HepG2 (cell line): ENCODE results near the gene AEN. TPM values are rescaled to one million over a fixed set of nuclear protein-coding genes. Genes with fewer than 3 reads are reported as not detected.

Experiments used
- ATAC-seq: fragments of 200-7000 bp; cut with Tn5 transposase; 3 replicates; pipeline ENCODE4 v1.9.1; 2020; ENCODE audit warnings: mild to moderate bottlenecking, moderate library complexity
- BruUV-seq: library from RNA; stranded (reverse); fragments of 400-500 nt; replicated peaks from 2 replicates; lab custom pipeline; 2021; lab: Mats Ljungman, UMichigan
- CTCF ChIA-PET: fragments of 300-600 bp; formaldehyde crosslinking; extraction: SDS; loops from one replicate; lab custom pipeline; 2021; ENCODE audit warnings: low total read pairs, inconsistent platforms, low intra/inter-chr PET ratio; lab: Yijun Ruan, JAX
- POLR2A ChIA-PET: fragments of 350-600 bp; sonication (Branson Sonifier 250); formaldehyde crosslinking; loops from one replicate; lab custom pipeline; 2020; ENCODE audit warnings: antibody characterized with exemption, inconsistent platforms; lab: Yijun Ruan, JAX
- DNase-seq: peaks from one replicate; pipeline ENCODE4 v3.0.0-alpha.2; 2015; ENCODE audit warnings: low spot score
- FAIRE-seq: peaks from 3 replicates; lab custom pipeline; 2011; peaks lifted over from hg19 to GRCh38; lab: Jason Lieb, UNC
- H2AFZ ChIP-seq: one replicate; pipeline ENCODE4 v1.6.1; 2011; ENCODE audit warnings: low read length, inconsistent platforms
- H3K27ac ChIP-seq: fragments of 300-600 bp; 3 replicates; pipeline ENCODE4 v1.8.0; 2011; ENCODE audit warnings: mixed run types, mild to moderate bottlenecking, mixed read lengths, low read length, inconsistent platforms; ENCODE audit not compliant: insufficient read depth; ENCODE audit errors: extremely low read length
- H3K27me3 ChIP-seq, 2 experiments: fragments of 200-600 bp in 1 of 2; 2 replicates in 1 of 2; 3 replicates in 1 of 2; pipeline versions ENCODE4 v1.6.0 to v1.8.0; 2011; ENCODE audit warnings: low read length in 2 of 2, mild to moderate bottlenecking in 2 of 2, moderate library complexity in 2 of 2, inconsistent platforms in 1 of 2; ENCODE audit not compliant: insufficient read depth in 2 of 2, control insufficient read depth in 1 of 2
- H3K36me3 ChIP-seq, 2 experiments: fragments of 200-600 bp in 1 of 2; replicated peaks in 1 of 2; 2 replicates in 1 of 2; 3 replicates in 1 of 2; pipeline versions ENCODE4 v1.5.1 to v1.8.0; 2011; ENCODE audit warnings: low read length in 2 of 2, inconsistent platforms in 1 of 2; ENCODE audit not compliant: insufficient read depth in 2 of 2, control insufficient read depth in 1 of 2
- H3K4me1 ChIP-seq: 2 replicates; pipeline ENCODE4 v1.5.1; 2012; ENCODE audit warnings: low read length, inconsistent platforms; ENCODE audit not compliant: insufficient read depth
- H3K4me2 ChIP-seq: 2 replicates; pipeline ENCODE4 v1.6.0; 2011; ENCODE audit warnings: low read depth, low read length, inconsistent platforms
- H3K4me3 ChIP-seq, 3 experiments: fragments of 200-600 bp in 1 of 3; sonication (generic), shearing (Covaris generic) in 1 of 3; replicated peaks in 1 of 3; 2 replicates each; pipeline ENCODE4 v1.5.1; 2011 to 2016; ENCODE audit warnings: low read length in 3 of 3, inconsistent platforms in 2 of 3, low read depth in 2 of 3, mild to moderate bottlenecking in 2 of 3, control low read depth in 1 of 3, mixed read lengths in 1 of 3; ENCODE audit not compliant: insufficient read depth in 1 of 3
- H3K79me2 ChIP-seq: one replicate; pipeline ENCODE4 v1.6.1; 2011; ENCODE audit warnings: low read length, inconsistent platforms; ENCODE audit not compliant: insufficient read depth
- H3K9ac ChIP-seq: 2 replicates; pipeline ENCODE4 v1.6.0; 2011; ENCODE audit warnings: mild to moderate bottlenecking, low read depth, low read length, inconsistent platforms; ENCODE audit not compliant: insufficient read depth
- H3K9me3 ChIP-seq: 2 replicates; pipeline ENCODE4 v1.5.1; 2012; ENCODE audit warnings: mild to moderate bottlenecking, low read length
- H4K20me1 ChIP-seq: 2 replicates; pipeline ENCODE4 v1.6.0; 2011; ENCODE audit warnings: inconsistent platforms, mild to moderate bottlenecking, low read length, moderate library complexity; ENCODE audit not compliant: insufficient read depth
- GMEB1 ChIP-seq: sonication (generic); formaldehyde crosslinking; IDR thresholded peaks from 2 replicates; pipeline ENCODE4 v1.5.1; 2020; ENCODE audit warnings: missing genetic modification reagents, mild to moderate bottlenecking, borderline replicate concordance
- MNT ChIP-seq: fragments of 450-650 bp; IDR thresholded peaks from 2 replicates; pipeline ENCODE4 v1.6.1; 2016
- SNAPC2 ChIP-seq: sonication (generic); formaldehyde crosslinking; IDR thresholded peaks from 2 replicates; pipeline ENCODE4 v1.8.1; 2022; ENCODE audit warnings: mild to moderate bottlenecking, missing genetic modification reagents
- ZNF282 ChIP-seq: fragments of 450-650 bp; IDR thresholded peaks from 2 replicates; pipeline ENCODE4 v1.6.1; 2018; ENCODE audit not compliant: partially characterized antibody
- ZNF318 ChIP-seq: sonication (generic); formaldehyde crosslinking; IDR thresholded peaks from 2 replicates; pipeline ENCODE4 v1.4.0; 2020; ENCODE audit warnings: mild to moderate bottlenecking, missing genetic modification reagents
- ZNF549 ChIP-seq: sonication (generic); formaldehyde crosslinking; IDR thresholded peaks from 2 replicates; pipeline ENCODE4 v1.5.0; 2020; ENCODE audit warnings: missing genetic modification reagents
- WGBS: methylation state at CpG from one replicate; pipeline ENCODE4 v1.1.6; 2017; ENCODE audit warnings: low lambda C conversion rate; 5-methylcytosine and 5-hydroxymethylcytosine counted together
- in situ Hi-C: cut with HindIII; loops from 2 replicates; pipeline ENCODE4 v1.10.0; 2017; ENCODE audit warnings: low pct_unique_long_range_greater_than_20kb; ENCODE audit not compliant: extremely low pct_ligation_motif_present
- intact Hi-C: fragments of 100-400 bp; cut with micrococcal nuclease; formaldehyde crosslinking; loops from one replicate; pipeline ENCODE4 v1.10.0; 2022; ENCODE audit not compliant: unreplicated experiment
- polyA plus RNA-seq, 8 experiments: library from polyadenylated mRNA; depleted of rRNA in 3 of 8; stranded (reverse) in 7 of 8; unstranded in 1 of 8; fragments of >200 nt; fragmentation: Illumina TruSeq in 4 of 8; extraction: Trizol in 4 of 8; gene quantifications; 2 replicates each; pipeline versions ENCODE4 v1.2.1 to v1.2.3, GENCODE V29; 2011 to 2016; ENCODE audit warnings: low read depth in 4 of 8, missing spikeins in 1 of 8, mixed read lengths in 1 of 8; ENCODE audit not compliant: insufficient read depth in 1 of 8
- total RNA-seq, 5 experiments: library from RNA; depleted of rRNA; stranded (reverse); fragments of >200 nt; fragmentation: Illumina TruSeq; extraction: Trizol; gene quantifications; 2 replicates each; pipeline ENCODE4 v1.2.3, GENCODE V29; 2016; ENCODE audit warnings: low read depth in 1 of 5

Gene AEN
- total and polyA plus RNA-seq, 2 of the 13 experiments (the other 11 are each of a cell fraction or from before 2014, with no cell fraction given): 51.3 to 118 TPM

- Histone ChIP-seq H2AFZ (no peak overlapping the region), H3K4me2 (no peak overlapping the region), H4K20me1 (0 out of 2 replicates have a peak, but pooled peaks cover 2% of the 10 kb centered on the region), H3K79me2 (no peaks in the 10 kb centered on the region), H3K4me1 (peaks cover 7% of the 10 kb centered on the region; the same call in 1 of the 2 replicates), H3K36me3 (no peaks in the 10 kb centered on the region), H3K27me3 (no peaks in the 10 kb centered on the region; a peak in 1 of 5 replicates), H3K4me3 (no peak overlapping the region), H3K27ac (no peak overlapping the region), H3K9me3 (no peaks in the 10 kb centered on the region), H3K9ac (no peak overlapping the region)
- DNase-seq (no peak), FAIRE-seq (no peak), ATAC-seq (no peak)
- TF ChIP-seq ZNF282 (no peak), GMEB1 (no peak), MNT (no peak), ZNF318 (CRISPR knock-in tag) (no peak), SNAPC2 (CRISPR knock-in tag) (no peak), ZNF549 (no peak)
- intact Hi-C loops (no loop called here), in situ Hi-C loops (loop anchor here (5.0 kb wide), 1 partner anchor 177 kb away; no protein-coding TSS in a partner anchor)
- 87% methylated on average over 20 of the region's 23 CpGs for WGBS
- CTCF ChIA-PET: no interaction called here
- BruUV-seq: no TSS peak
- POLR2A ChIA-PET: no interaction called here
Observed at GRCh38 chr15:88649753-88650551, 28.8 kb downstream of the AEN start.
